DOHH2 (cell line): ENCODE data around the gene SPIRE1.

Experiments used
- EZH2phosphoT487 ChIP-seq: fragments of 200-600 bp; sonication (generic); IDR thresholded peaks from 2 replicates; pipeline ENCODE4 v1.6.1; 2017; ENCODE audit warnings: borderline replicate concordance, mild to moderate bottlenecking, antibody characterized with exemption, low read length, moderate library complexity, mixed read lengths
- TF ChIP-seq, protein P1 (sequence below): fragments of 200-600 bp; sonication (generic); IDR thresholded peaks from one replicate; pipeline ENCODE4 v1.5.1; 2014; ENCODE audit warnings: antibody characterized with exemption, mild to moderate bottlenecking, low read depth, low read length; ENCODE audit not compliant: poor library complexity, severe bottlenecking

DNA sequence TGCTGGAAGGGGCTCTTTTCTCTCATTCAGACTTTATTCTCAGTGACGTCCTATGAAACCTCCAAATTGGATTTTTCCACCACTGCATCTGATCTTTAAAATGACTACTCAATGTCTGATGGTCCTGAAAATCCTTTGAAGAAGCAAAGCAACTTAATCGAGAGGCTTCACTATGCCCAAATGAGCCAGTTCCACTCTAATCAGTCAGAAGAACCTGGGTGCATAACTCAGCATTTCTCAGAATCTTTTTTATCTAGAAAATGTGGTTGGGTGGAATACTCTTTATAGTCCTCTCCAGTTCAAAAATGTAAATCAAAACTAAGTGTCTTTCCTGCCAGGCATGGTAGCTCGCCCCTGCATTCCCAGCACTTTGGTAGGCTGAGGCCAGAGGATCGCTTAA is 189.5 kb downstream of the SPIRE1 start:
- TF ChIP-seq, protein P1, sequence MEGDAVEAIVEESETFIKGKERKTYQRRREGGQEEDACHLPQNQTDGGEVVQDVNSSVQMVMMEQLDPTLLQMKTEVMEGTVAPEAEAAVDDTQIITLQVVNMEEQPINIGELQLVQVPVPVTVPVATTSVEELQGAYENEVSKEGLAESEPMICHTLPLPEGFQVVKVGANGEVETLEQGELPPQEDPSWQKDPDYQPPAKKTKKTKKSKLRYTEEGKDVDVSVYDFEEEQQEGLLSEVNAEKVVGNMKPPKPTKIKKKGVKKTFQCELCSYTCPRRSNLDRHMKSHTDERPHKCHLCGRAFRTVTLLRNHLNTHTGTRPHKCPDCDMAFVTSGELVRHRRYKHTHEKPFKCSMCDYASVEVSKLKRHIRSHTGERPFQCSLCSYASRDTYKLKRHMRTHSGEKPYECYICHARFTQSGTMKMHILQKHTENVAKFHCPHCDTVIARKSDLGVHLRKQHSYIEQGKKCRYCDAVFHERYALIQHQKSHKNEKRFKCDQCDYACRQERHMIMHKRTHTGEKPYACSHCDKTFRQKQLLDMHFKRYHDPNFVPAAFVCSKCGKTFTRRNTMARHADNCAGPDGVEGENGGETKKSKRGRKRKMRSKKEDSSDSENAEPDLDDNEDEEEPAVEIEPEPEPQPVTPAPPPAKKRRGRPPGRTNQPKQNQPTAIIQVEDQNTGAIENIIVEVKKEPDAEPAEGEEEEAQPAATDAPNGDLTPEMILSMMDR, result no peak
- no peak for TF ChIP-seq EZH2phosphoT487
